ENCODE data around the gene CEACAM1. TPM values are rescaled to one million over a fixed set of nuclear protein-coding genes. Genes with fewer than 3 reads are reported as not detected.
A peak's percentile ranks its signal among the peaks of the same experiment; 100 is the strongest.
"Not testable (repeated sequence)": the region's sequence is repeated elsewhere in the genome, so short reads cannot be mapped to it uniquely, and the experiment has no call there.

The CEACAM1 gene
- polyA plus RNA-seq, 10 donors = 0.79 to 3.7 (median 2.0) TPM

GRCh38 chr19:42512743-42513304 is 15.5 kb downstream of the CEACAM1 start:
- no peak for DNase-seq

DNA sequence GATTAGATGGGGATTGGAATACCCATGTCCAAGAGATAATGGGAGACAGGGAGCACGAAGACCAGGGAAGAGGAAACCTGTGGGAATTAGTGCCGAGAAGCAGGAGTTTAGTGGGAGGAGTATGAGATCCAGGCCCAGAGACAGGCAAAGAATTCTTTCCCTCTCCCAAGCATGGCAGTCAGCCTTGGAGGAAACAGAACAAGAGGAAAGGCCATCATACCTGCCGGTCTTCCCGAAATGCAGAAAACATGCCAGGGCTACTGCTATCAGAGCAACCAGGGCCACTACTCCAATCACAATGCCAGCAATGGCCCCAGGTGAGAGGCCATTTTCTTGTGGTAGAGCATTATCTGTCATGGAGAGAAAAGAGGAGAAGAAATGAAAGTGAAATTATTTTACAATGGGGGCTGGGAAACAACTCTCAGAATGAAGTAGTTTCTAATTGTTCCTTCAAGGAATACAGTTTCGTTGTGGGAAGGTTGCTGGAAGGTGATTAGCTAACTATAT is 16.1 kb downstream of the CEACAM1 start:
- DNase-seq = no peak

DNA sequence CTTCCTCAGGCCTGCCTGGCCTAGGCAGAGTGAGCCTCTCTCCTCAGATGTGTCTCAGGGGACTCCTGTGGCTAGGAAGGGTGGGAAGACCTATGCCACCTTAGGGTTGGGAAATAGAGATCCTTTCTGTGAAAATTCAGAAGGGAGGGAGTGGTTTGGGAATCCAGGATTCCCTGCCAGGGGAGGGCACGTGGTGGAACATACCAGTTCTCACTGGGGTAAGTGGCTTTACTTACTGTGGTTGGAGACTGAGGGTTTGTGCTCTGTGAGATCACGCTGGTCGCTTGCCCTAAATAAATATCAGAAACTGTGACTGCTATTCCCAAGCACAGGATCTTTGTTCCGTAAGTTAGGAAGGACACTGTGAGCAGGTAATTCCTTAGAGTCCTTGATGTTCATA is 16.9 kb downstream of the CEACAM1 start:
- no peak for DNase-seq

DNA sequence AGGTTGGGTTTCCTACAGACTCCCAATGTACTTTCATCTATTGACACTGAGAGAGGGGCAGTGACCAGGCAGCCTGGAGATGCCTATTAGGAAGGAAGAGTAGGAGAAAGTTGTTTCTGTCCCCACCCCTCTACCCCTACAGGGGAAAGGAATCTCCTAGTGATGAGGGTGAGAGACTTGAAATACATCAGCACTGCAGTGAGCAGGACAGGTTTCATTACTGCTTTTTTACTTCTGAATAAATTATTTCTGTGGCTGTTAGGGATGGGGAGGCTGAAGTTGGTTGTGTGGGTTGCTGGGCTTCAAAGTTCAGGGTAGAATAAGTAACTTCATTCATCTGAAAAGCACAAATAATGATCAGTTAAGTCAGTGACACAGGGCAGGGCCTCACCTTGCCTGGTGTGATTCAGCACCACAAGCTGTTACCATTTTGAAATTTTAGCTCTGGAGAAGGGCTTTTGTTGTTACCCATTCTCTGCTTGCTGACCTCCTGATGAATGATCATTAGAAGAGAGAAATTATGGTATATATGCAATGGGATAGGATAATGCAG is 19.3 kb downstream of the CEACAM1 start:
- no peak for DNase-seq

GRCh38 chr19:42505066-42505465 is 23.2 kb downstream of the CEACAM1 start:
- no peak for DNase-seq

DNA sequence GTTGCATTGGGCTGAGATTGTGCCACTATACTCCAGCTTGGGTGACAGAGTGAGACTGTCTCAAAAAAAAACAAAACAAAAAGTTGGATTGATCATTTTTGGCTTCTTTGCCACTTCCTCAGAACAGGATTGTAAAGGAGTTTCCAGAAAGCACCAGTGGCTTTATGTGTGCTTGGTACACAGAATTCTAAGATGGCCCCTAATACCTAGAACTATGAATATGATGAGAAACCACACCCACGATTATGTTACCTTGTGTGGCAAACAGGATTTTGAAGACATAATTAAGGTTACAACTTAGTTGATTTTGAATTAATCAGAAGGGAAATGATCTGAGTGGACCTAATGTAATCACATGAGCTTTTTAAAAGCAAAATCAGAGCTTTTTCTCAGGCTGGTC is 26.5 kb downstream of the CEACAM1 start:
- DNase-seq = no peak

- not testable (repeated sequence) for DNase-seq
Measured at GRCh38 chr19:42501243-42501642, 27.0 kb downstream of the CEACAM1 start.

DNA sequence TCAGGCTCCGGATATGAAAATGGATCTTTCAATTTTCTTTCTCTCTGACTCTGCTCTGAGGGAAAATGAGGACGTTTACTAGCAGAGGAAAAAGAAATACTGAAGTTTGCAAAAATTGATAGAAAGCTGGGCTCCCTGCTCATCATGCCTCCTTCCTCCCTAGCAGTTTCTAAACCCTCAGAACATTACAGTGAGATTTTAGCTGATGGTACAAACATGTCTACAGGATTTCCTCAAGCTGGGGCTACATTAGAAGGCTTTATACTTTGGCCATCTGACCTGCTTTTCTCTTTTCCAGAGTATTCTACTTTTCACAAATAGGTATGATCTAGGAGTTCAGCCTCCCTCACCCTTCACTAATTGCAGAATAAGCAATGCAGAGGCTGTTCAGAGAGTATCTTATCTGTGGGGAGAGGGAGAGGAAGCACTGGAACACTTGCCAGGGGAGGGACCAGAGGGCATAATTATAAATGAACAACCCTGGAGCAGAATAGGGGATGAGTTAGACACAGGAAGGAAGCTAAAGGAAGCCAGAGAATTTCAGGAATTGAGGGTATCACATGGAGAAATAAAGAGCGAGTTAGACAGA is 30.0 kb downstream of the CEACAM1 start:
- no peak for DNase-seq

DNA sequence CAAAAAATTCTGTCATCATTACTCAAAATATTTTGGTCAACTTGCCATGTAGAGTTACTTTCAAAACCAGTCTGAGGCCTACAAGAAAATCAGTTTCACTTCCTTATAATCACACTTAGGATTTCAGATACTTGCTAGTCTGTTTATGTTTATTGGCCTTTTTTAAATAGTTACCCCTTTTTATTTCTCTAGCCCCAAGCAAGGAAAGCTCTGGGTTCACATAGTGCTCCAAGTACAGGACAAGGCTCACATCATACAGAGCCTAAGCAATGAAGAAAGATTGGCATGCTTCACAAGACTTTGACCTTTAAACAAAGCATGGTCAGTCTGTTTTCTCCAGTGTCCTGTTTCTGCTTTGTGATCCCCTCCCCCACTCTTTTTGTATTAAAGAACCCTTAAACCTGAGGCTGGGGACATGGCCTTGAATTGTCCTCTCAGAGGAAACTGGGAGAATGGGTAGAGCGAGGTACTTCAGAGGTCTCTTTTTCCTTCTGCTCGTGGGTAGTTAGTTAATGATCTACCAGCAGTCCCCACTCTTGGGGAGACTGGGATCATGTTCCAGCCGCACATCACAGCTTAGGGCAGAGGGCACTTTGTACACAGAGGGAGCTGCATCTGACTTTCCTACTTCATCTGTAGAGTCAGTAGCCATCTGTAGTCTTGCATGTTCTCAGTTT is 30.7 kb downstream of the CEACAM1 start:
- peak in 1 of 3 donors; percentile 11 for DNase-seq

DNA sequence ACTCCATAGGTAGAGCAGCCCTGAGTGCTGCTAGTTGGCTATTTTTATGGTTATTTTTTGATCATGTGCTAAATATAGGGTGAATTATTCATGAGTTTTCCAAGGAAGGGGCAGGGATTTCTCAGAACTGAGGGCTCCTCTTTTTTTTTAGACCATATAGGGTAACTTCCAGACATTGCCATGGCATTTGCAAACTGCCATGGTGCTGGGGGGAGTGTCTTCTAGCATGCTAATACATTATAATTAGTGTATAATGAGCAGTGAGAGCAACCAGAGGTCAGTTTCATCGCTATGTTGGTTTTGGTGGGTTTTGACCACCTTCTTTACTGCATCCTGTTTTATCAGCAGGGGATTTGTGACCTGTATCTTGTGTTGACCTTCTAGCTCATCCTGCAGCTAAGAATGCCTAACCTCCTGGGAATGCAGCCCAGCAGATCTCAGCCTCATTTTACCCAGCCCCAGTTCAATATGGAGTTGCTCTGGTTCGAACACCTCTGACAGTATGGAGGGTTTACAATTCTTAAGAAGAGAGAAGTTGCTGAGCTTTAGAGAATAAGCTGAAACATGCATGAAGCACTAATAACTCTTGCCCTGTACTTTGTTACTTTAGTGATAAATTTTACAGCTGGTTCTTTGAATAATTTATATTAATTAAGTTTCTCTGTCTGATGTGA is 31.7 kb downstream of the CEACAM1 start:
- no peak for DNase-seq

DNA sequence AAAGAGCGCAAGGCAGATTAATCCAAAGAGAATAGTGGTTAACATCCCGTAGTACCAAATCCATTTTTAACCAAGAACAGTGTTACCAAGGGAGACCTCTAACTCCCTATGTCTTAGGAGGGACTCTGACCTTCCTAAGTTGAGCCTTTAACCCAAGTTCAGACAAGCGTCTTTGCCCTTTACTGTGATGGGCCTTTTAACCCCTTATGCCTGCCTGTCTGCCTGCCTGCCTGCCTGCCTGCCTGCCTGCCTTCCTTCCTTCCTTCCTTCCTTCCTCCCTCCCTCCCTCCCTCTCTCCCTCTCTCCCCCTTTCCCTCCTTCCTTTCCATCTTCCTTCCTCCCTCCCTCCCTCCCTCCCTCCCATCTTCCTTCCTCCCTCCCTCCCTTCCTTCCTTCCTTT is 32.6 kb downstream of the CEACAM1 start:
- no peak for DNase-seq

GRCh38 chr19:42494321-42494720 is 34.0 kb downstream of the CEACAM1 start:
- DNase-seq = peak in 1 of 3 donors; percentile 7

DNA sequence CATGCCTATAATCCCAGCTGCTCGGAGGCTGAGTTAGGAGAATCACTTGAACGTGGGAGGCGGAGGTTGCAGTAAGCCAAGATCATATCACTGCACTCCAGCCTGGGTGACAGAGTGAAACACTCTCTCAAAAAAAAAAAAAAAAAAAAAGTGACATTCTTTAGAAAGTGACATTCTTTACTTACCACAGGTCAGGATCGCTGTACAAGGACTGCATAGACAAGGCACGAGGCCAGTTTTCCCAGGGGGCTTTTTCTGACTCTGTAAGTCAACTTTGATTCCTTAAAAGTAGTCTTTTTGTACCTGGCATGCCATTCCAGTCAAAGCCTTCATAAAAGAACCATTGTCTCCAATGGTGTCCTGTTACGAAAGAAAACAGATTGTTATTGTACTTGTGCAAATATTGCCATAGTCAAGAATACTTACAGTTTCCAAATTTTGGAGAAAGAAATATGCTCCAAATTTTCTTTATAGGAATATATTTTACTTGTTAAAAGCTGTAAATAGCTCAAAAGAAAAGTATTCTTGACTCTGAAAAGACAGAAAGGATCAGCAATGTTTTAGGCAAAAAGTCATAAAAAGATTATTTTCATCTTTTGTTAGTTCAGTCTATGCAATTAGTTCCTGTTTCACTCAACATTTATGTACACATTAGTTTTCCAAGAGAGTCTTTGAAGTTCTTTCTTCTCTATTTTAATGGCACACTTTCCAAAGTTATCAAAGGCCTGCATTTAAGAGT is 39.3 kb downstream of the CEACAM1 start:
- no peak for DNase-seq

GRCh38 chr19:42487798-42488178 is 40.5 kb downstream of the CEACAM1 start:
- no peak for DNase-seq

DNA sequence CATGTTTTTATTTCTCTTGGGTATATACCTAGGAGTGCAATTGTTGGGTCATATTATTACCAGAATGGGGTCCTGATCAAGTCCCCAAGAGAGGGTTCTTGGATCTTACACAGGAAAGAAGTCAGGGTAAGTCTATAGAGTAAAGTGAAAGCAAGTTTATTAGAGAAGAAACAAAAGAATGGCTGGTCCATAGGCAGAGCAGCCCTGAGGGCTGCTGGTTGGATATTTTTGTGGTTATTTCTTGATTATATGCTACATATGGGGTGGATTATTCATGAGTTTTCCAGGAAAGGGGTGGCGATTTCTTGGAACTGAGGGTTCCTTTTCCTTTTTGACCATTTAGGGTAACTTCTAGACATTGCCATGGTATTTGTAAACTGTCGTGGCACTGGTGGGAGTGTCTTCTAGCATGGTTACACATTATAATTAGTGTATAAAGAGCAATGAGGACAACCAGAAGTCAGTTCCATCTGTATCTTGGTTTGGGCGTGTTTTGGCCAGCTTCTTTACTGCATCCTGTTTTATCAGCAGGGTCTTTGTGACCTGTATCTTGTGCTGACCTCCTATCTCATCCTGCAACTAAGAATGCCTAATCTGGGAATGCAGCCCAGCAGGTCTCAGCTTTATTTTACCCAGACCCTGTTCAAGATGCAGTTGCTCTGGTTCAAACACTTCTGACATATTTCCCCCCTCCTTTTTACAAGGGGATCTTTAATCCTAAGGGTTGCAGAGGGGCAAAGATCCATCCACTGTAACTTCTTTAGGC is 41.1 kb downstream of the CEACAM1 start:
- peak in 1 of 3 donors; percentile 14 for DNase-seq

DNA sequence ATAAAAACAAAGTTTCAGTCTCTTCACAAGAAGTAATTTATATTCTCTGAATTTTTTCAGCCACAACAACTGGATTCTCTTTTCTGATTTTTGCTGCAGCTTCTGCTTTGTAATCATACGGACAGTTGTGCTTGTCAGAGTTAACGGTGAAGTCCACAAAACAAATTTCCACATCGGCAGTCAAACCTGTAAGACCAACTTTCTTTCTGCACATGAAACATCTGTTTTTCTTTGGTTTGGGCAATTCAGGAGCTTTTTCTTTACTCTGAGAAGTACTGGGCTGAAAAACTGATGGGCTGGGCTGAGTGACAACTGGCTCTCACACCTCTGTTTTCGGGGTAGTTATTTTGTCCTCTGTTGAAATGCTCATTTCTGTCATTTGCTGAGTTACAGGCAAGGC is 43.2 kb downstream of the CEACAM1 start:
- not testable (repeated sequence) for DNase-seq

DNA sequence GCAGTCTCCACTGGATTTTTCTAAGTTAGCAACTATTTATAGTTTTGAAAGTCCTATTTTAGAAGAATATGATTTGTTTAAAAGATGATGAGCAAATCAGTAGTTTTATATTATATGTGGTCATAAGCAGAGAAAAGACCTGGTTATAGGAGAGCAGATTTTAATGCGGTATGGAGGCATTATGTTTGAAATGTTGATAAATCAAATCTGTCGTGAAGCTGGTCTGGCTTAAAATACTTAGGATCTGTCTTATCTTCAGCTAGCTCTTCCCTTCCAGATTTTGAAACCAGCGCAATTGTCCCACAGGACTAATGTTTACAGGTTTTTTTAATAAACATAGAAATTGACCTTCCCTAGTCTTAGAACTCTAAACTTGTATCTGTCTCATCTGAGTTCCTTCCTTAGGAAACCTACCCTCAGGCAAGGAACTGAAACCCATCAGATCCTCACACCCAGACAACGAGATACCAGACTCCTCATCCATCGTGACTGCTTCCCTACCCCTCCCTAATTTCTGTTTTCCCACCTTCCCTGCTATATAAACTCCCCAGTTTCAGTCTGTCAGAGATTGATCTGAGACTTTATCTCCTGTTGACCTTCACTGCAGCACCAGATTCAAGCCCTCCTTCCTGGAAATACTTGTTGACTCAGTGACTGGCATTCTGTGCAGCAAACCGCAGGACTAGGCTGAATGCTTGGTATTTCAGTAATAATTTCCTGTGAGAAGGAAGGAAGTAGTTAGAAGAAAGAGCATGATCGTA is 47.8 kb downstream of the CEACAM1 start:
- DNase-seq = peak in 2 of 3 donors; percentile 17 to 25

DNA sequence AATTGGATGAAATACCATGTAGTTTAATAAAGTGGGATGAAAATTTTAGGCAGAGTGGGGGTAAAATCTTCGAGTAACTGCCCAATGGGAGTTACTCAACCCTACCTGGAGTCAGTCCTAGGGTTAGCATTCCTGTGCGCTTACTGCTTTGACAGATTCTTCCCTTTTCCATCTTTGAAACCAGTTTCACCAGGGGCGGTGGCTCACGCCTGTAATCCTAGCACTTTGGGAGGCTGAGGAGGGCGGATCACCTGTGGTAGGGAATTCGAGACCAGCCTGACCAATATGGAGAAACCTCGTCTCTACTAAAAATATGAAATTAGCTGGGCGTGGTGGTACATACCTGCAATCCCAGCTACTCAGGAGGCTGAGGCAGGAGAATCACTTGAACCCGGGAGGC is 48.5 kb downstream of the CEACAM1 start:
- no peak for DNase-seq

GRCh38 chr19:42478765-42479311 is 49.4 kb downstream of the CEACAM1 start:
- no peak for DNase-seq

DNA sequence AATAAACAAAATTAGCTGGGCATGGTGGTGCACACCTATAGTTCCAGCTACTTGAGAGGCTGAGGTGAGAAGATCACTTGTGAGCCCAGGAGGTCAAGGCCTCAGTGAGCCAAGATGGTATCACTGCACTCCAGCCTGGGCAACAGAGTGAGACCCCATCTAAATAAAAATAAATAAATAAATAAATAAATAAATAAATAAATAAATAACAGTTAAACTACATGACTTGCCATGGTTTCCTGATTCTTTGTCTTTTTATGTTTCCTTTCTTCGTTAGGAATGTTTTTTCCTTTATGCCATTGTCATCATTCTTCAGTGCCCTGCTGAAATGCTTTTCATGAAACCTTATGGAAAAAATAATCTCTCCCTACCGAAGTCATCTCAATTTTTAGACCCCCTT is 50.3 kb downstream of the CEACAM1 start:
- no peak for DNase-seq

Data from muscle of back (tissue), 11 donors.